HepG2 (cell line): ENCODE data around the gene GARIN3. TPM values are rescaled to one million over a fixed set of nuclear protein-coding genes. Genes with fewer than 3 reads are reported as not detected.

Source experiments
- SCMH1 ChIP-seq: sonication (generic); formaldehyde crosslinking; IDR thresholded peaks from 2 replicates; pipeline ENCODE4 v1.9.0; 2021; ENCODE audit warnings: missing genetic modification reagents, mild to moderate bottlenecking, borderline replicate concordance
- polyA plus RNA-seq, 8 experiments: library from polyadenylated mRNA; depleted of rRNA in 3 of 8; stranded (reverse) in 7 of 8; unstranded in 1 of 8; fragments of >200 nt; fragmentation: Illumina TruSeq in 4 of 8; extraction: Trizol in 4 of 8; gene quantifications; 2 replicates each; pipeline versions ENCODE4 v1.2.1 to v1.2.3, GENCODE V29; 2011 to 2016; ENCODE audit warnings: low read depth in 4 of 8, missing spikeins in 1 of 8, mixed read lengths in 1 of 8; ENCODE audit not compliant: insufficient read depth in 1 of 8
- total RNA-seq, 5 experiments: library from RNA; depleted of rRNA; stranded (reverse); fragments of >200 nt; fragmentation: Illumina TruSeq; extraction: Trizol; gene quantifications; 2 replicates each; pipeline ENCODE4 v1.2.3, GENCODE V29; 2016; ENCODE audit warnings: low read depth in 1 of 5
- TF ChIP-seq, protein P1 (sequence below): sonication (generic); formaldehyde crosslinking; IDR thresholded peaks from 2 replicates; pipeline ENCODE4 v1.5.0; 2020; ENCODE audit warnings: mild to moderate bottlenecking, missing genetic modification reagents
- TF ChIP-seq, protein P2 (sequence below): IDR thresholded peaks from 2 replicates; pipeline ENCODE4 v1.6.1; 2016; ENCODE audit warnings: missing biosample characterization, missing genetic modification reagents, low read depth
- TF ChIP-seq, protein P3 (sequence below): sonication (generic); formaldehyde crosslinking; IDR thresholded peaks from 2 replicates; pipeline ENCODE4 v1.5.0; 2020; ENCODE audit warnings: missing genetic modification reagents
- TF ChIP-seq, protein P4 (sequence below): sonication (generic); formaldehyde crosslinking; IDR thresholded peaks from 2 replicates; pipeline ENCODE4 v1.5.0; 2020; ENCODE audit warnings: mild to moderate bottlenecking, missing genetic modification reagents, borderline replicate concordance
- TF ChIP-seq, protein P5 (sequence below): sonication (generic); formaldehyde crosslinking; IDR thresholded peaks from 2 replicates; pipeline ENCODE4 v1.5.1; 2020; ENCODE audit warnings: mild to moderate bottlenecking, missing genetic modification reagents
- TF ChIP-seq, protein P6 (sequence below): sonication (generic); formaldehyde crosslinking; IDR thresholded peaks from 2 replicates; pipeline ENCODE4 v1.4.0; 2020; ENCODE audit warnings: missing genetic modification reagents

The GARIN3 gene
- total and polyA plus RNA-seq, 2 of the 13 experiments (the other 11 are each of a cell fraction or from before 2014, with no cell fraction given), result not detected

DNA sequence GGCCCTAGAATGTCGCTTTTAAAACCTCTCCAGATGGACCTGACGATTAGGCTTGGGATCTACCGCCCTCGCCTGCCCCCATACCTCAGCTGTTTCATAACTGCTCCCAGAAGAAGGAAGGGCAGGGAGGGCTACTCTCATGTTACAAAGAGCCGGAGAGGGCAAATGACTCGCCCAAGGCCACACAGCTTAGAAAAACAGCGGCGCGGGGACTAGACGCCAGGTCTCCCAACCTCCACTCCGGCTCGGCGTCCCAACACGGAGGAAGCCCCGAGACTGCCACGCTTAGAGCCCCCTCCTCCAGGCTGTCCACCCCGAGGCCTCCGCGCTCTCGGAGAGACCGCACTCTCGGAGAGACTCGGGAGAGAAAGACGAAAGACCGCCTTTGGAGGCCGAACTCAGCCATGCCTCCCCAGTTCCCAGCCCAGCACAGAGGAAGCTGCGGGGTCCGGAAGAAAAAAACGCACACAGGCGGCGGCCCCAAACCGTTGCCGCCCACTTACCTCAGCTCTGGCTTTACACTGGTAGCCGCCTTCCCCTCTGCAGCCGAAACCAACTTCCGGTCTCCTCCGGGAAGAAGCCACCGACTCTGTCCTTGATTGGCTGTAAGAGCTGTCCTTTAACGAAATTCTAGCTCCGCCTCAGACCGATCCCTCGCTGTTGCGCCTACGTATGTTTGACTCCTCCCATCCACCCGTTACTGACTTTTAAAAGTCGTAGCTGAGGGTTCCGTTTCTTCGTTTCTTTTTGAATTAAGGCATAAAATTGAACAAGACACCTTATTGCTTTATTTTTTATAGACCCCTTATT is 23.5 kb downstream of the GARIN3 start, which contains the start of gene MED7 (continued):
- TF ChIP-seq, protein P1, sequence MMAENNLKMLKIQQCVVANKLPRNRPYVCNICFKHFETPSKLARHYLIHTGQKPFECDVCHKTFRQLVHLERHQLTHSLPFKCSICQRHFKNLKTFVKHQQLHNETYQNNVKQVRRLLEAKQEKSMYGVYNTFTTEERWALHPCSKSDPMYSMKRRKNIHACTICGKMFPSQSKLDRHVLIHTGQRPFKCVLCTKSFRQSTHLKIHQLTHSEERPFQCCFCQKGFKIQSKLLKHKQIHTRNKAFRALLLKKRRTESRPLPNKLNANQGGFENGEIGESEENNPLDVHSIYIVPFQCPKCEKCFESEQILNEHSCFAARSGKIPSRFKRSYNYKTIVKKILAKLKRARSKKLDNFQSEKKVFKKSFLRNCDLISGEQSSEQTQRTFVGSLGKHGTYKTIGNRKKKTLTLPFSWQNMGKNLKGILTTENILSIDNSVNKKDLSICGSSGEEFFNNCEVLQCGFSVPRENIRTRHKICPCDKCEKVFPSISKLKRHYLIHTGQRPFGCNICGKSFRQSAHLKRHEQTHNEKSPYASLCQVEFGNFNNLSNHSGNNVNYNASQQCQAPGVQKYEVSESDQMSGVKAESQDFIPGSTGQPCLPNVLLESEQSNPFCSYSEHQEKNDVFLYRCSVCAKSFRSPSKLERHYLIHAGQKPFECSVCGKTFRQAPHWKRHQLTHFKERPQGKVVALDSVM, result peak; percentile 71; the same call in 1 of the 2 replicates
- TF ChIP-seq, protein P2, sequence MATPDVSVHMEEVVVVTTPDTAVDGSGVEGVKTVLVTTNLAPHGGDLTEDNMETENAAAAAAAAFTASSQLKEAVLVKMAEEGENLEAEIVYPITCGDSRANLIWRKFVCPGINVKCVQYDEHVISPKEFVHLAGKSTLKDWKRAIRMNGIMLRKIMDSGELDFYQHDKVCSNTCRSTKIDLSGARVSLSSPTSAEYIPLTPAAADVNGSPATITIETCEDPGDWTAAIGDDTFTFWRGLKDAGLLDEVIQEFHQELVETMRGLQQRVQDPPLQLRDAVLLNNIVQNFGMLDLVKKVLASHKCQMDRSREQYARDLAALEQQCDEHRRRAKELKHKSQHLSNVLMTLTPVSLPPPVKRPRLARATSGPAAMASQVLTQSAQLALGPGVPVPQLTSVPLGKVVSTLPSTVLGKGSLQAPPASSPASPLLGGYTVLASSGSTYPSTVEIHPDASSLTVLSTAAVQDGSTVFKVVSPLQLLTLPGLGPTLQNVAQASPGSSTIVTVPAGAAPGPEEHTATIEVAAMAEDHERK (CRISPR knock-in tag), result no peak
- no peak for TF ChIP-seq SCMH1 (CRISPR knock-in tag)
- TF ChIP-seq, protein P3, sequence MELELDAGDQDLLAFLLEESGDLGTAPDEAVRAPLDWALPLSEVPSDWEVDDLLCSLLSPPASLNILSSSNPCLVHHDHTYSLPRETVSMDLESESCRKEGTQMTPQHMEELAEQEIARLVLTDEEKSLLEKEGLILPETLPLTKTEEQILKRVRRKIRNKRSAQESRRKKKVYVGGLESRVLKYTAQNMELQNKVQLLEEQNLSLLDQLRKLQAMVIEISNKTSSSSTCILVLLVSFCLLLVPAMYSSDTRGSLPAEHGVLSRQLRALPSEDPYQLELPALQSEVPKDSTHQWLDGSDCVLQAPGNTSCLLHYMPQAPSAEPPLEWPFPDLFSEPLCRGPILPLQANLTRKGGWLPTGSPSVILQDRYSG (CRISPR knock-in tag), result no peak
- TF ChIP-seq, protein P4, sequence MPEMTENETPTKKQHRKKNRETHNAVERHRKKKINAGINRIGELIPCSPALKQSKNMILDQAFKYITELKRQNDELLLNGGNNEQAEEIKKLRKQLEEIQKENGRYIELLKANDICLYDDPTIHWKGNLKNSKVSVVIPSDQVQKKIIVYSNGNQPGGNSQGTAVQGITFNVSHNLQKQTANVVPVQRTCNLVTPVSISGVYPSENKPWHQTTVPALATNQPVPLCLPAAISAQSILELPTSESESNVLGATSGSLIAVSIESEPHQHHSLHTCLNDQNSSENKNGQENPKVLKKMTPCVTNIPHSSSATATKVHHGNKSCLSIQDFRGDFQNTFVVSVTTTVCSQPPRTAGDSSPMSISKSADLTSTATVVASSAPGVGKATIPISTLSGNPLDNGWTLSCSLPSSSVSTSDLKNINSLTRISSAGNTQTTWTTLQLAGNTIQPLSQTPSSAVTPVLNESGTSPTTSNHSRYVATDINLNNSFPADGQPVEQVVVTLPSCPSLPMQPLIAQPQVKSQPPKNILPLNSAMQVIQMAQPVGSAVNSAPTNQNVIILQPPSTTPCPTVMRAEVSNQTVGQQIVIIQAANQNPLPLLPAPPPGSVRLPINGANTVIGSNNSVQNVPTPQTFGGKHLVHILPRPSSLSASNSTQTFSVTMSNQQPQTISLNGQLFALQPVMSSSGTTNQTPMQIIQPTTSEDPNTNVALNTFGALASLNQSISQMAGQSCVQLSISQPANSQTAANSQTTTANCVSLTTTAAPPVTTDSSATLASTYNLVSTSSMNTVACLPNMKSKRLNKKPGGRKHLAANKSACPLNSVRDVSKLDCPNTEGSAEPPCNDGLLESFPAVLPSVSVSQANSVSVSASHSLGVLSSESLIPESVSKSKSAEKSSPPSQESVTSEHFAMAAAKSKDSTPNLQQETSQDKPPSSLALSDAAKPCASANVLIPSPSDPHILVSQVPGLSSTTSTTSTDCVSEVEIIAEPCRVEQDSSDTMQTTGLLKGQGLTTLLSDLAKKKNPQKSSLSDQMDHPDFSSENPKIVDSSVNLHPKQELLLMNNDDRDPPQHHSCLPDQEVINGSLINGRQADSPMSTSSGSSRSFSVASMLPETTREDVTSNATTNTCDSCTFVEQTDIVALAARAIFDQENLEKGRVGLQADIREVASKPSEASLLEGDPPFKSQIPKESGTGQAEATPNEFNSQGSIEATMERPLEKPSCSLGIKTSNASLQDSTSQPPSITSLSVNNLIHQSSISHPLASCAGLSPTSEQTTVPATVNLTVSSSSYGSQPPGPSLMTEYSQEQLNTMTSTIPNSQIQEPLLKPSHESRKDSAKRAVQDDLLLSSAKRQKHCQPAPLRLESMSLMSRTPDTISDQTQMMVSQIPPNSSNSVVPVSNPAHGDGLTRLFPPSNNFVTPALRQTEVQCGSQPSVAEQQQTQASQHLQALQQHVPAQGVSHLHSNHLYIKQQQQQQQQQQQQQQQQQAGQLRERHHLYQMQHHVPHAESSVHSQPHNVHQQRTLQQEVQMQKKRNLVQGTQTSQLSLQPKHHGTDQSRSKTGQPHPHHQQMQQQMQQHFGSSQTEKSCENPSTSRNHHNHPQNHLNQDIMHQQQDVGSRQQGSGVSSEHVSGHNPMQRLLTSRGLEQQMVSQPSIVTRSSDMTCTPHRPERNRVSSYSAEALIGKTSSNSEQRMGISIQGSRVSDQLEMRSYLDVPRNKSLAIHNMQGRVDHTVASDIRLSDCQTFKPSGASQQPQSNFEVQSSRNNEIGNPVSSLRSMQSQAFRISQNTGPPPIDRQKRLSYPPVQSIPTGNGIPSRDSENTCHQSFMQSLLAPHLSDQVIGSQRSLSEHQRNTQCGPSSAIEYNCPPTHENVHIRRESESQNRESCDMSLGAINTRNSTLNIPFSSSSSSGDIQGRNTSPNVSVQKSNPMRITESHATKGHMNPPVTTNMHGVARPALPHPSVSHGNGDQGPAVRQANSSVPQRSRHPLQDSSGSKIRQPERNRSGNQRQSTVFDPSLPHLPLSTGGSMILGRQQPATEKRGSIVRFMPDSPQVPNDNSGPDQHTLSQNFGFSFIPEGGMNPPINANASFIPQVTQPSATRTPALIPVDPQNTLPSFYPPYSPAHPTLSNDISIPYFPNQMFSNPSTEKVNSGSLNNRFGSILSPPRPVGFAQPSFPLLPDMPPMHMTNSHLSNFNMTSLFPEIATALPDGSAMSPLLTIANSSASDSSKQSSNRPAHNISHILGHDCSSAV (CRISPR knock-in tag), result no peak
- TF ChIP-seq, protein P5, sequence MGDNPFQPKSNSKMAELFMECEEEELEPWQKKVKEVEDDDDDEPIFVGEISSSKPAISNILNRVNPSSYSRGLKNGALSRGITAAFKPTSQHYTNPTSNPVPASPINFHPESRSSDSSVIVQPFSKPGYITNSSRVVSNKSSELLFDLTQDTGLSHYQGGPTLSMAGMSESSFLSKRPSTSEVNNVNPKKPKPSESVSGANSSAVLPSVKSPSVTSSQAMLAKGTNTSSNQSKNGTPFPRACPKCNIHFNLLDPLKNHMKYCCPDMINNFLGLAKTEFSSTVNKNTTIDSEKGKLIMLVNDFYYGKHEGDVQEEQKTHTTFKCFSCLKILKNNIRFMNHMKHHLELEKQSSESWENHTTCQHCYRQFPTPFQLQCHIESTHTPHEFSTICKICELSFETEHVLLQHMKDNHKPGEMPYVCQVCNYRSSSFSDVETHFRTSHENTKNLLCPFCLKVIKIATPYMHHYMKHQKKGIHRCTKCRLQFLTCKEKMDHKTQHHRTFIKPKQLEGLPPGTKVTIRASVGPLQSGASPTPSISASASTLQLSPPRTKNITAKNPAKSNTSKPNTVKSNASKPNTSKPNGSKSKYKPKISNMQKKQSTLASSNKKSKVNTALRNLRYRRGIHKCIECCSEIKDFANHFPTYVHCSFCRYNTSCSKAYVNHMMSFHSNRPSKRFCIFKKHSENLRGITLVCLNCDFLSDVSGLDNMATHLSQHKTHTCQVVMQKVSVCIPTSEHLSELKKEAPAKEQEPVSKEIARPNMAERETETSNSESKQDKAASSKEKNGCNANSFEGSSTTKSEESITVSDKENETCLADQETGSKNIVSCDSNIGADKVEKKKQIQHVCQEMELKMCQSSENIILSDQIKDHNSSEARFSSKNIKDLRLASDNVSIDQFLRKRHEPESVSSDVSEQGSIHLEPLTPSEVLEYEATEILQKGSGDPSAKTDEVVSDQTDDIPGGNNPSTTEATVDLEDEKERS (CRISPR knock-in tag), result peak; percentile 49; the same call in 1 of the 2 replicates
- TF ChIP-seq, protein P6, sequence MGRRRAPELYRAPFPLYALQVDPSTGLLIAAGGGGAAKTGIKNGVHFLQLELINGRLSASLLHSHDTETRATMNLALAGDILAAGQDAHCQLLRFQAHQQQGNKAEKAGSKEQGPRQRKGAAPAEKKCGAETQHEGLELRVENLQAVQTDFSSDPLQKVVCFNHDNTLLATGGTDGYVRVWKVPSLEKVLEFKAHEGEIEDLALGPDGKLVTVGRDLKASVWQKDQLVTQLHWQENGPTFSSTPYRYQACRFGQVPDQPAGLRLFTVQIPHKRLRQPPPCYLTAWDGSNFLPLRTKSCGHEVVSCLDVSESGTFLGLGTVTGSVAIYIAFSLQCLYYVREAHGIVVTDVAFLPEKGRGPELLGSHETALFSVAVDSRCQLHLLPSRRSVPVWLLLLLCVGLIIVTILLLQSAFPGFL (CRISPR knock-in tag), result no peak
